Superior temporal gyrus (tissue), 1 donor: Measurements from ENCODE around the gene CRABP1.

Experiments used
- DNase-seq: peaks from one replicate; pipeline ENCODE4 v3.0.0-alpha.2; 2016; ENCODE audit errors: extremely low spot score

The CRABP1 gene

DNA sequence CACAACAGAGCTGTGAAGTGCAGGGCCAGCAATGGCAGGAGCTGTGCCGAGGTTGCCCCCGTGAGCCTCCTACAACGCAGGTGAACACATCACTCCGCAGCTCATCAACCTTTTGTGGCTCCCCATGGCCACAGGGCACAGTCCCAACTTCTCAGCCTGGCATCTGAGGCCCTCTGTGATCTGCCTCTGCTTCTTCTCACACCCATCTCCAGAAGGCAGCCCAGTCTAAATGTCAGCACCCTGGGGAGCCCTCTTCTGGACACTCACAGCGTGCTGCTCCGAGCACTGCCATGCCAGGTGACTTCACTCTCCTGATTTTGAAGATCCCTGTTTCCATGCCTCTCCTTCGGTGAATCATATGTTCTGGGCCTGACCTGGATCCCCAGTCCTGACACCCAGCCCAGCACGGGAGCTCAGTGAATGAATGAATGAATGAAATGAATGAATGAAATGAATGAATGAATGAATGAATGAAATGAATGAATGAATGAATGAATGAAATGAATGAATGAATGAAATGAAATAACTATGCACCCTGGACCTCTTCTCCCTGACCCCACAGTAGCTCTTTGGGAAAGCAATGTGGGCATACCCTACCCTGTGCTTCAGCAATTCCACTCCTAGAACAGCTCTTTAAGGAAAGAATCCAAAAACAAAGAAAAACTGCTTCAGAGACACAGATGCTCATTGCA, 22.9 kb upstream of the CRABP1 start:
- no peak for DNase-seq

GRCh38 chr15:78319588-78319987, 20.6 kb upstream of the CRABP1 start:
- no peak for DNase-seq

GRCh38 chr15:78320183-78320582, 20.0 kb upstream of the CRABP1 start:
- no peak for DNase-seq

DNA sequence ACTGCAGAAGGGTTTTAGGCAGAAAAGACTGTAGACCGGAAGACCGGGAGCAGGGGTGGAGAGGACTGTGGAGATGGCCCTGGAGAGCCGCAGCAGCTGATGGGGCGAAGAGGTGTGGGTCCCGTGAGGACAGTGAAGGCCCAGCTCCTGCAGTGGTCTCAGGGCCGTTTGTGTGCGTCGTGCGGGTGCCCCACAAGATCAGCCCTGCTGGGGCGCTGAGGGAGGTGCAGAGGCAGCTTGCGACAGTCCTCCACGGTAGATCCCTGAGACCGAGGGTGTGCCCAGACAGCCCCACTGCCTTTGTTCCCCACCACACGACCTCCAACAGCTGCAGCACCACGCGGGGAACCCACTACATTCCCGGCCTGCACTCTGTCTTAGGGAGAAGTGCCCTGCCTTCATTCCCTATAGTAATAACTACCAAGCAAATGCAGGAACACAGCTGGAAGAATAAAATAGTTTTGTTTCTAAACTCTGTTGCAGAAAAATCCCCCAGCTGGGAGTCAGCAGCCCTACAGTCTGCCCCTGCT, 19.0 kb upstream of the CRABP1 start:
- no peak for DNase-seq

- DNase-seq: no peak
Measured at GRCh38 chr15:78321786-78322185, 18.4 kb upstream of the CRABP1 start.

DNA sequence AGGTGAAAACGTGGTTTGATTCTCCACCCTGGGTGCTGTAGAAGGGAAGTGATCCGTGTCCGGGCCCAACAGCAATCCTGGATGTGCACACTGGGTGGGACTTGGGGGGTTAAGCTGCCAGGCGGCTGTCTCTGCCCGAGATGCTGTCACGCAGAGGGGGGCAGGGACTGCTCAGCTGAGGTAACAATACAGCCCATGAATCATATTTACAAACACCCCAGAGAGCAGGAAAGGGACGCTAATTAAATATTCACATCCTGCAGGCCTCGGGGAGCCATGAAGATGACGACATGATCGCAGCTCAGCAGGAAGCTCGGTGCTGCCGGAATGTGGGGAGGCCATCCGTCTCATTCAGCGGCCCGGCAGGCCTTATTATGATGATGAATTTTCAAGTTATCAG, 17.9 kb upstream of the CRABP1 start:
- no peak for DNase-seq

DNA sequence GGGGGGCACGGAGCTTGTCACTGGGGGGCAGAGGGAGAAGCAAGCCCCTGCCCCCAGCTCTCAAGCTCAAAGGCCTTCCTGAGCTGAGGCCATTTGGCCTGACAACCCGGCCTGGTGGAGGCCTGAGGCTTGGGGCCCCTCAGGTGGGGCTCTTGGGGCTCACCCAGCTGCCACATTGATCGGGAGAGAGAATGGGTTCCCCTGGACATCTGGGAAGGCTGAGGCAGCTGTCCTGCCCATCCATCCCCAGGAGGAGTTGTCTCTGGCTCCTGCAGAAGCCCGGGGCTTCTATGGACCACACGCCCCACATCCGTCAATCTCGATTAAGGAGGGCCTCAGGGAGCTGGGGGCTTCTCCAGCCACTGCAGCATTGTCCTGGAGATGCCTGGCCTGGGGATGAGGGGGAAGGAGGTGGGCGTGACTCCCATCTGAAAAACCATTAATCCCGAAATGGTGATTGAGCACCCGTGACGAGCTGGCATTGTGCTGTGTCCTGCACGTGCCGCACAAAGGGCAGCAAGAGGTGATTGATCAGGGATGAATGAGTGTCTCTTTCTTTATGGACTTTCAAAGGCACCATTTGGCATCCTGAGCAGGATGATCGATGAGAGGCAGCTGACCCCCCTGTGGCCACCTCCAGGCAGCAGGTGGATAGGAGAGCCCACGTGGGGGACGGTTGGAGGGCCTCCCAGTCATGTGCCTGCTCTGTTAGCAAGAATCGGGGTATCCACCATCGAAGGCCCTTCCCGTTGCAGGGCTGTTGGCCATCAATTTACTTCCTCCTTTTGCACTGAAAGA, 17.2 kb upstream of the CRABP1 start:
- no peak for DNase-seq

GRCh38 chr15:78323693-78324092, 16.5 kb upstream of the CRABP1 start:
- DNase-seq: no peak

DNA sequence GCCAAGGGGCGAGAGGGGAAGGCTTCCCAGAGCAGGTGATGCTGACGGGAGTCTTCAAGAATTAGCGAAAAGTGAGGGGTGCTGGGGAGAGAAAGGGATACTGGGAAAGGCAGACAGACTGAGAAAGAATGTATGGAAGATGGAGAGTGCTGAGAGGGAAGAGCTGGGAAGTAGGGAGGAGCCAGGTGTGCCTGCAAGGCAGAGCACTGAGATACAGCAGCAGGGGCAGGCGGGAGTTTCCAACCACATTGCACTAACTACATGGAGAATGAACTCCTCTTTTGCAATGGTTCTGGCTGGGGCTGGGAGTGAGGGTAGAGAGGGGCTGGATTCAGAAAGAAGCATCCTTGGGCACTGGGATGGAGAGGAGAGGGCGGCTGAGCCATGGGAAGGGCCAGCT, 16.0 kb upstream of the CRABP1 start:
- DNase-seq: no peak

DNA sequence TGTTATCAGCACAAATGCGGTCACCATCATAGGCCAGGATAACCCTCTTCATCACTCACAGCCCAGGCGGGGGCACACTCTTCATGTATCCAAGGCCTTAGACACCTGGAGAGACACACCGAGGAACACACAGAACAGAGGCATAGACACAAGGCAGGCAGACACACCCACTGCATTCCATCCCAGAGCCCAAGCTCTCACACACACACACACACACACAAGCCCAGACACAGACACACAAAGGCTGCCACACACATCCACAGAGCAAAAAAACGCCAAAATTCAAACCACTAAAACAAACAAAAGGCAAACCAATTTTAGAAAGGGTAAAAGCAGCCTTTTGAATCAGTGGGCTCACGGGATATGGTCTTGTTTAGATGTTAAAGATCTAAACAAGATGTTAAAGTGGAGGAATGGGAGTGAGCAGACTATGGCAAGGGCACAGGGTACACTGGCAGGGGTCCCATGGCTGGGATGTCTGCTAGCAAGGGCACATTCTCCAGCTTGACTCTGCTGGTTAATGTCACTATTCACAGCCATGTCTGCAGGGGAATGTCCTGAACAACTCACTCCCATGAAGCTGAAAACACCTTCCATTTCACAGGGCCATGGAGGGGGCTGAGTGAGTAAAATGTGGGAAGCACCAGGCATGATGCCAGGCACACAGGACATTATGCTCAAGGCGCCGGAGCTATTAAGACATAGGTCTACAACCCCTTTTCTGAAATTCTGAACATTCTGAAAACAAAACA, 14.9 kb upstream of the CRABP1 start:
- no peak for DNase-seq

DNA sequence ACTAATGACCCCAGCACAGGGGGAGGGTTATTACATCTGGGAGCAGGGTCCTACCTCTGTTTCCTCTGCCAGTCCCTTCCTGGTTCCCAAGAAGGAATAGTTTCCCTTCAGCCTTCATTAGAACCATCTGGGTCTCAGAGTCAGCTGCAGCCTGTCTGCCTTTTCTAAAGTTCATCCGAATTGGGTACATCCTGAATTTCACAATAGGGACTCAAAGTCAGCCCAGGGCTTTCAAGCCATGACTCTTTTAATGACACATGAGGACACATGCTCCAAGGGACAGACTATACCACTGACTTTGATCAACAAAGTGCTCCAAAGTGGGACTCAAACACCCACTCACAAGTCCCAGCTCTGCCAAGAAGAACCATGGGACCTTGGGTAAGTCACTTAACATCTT, 12.7 kb upstream of the CRABP1 start:
- no peak for DNase-seq

- DNase-seq: no peak
Measured at GRCh38 chr15:78329625-78330024, 10.5 kb upstream of the CRABP1 start.

GRCh38 chr15:78334845-78335244, 5.3 kb upstream of the CRABP1 start:
- no peak for DNase-seq

DNA sequence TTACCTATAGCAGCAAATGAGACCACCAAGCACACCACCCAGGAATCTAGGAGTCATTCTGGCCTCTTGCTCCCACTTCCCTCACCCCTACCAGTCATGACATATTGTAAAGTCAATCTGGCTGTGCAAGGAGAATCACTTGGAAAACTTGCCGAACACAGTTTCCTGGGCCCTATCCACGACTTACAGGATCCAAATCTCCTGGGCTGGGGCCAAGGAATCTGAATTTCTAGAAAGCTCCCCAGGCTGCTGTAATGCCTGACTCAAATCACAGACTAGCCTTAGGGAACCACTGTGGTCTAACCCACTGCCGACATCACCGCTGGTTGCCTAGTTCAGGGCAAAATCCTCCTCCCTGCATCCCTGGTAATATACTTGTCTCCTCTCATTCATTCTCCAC, 4.2 kb upstream of the CRABP1 start:
- no peak for DNase-seq

DNA sequence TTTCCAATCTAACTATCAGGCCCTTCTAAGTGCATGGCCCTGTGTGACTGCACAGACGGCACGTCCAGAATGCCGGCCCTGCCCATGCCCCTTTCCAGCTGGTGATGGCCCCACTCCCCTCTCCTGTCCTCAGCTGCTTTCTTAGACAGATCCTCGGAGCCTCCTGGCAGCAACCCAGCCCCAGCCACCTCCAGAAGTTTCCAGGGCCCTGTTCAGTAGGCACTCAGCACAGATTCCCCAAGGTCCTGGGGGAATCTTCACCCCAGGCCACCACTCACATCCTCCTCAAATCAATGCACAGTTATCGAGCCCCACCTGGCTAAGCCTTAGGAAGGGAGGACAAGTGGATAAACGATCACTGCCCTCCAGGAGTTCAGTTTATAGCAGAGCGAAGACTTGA, 1.4 kb upstream of the CRABP1 start:
- DNase-seq: no peak

GRCh38 chr15:78339559-78339958, 594 bp upstream of the CRABP1 start:
- DNase-seq: no peak

- DNase-seq: no peak
Measured at GRCh38 chr15:78341057-78341987, 1.2 kb downstream of the CRABP1 start.

DNA sequence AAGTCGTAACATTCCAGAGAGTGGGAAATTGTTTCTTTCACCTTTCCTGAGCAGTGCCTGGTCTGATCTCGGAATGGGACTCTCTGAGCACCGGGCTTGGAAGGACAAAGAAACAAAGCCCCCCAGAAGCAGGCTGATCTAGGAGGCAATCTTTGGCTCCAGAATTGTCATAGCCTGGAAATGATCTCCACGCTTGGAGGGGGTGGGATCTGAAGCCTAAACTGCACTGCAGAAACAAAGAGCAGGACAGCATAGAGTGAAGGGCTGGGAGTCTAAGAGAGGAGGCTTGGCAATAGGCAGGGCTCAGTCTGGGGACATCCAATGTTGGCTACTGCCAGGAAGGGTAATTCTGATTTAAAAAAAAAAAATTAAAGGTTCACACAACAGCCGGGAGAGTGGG, 1.9 kb downstream of the CRABP1 start:
- DNase-seq: no peak

- DNase-seq: no peak
Measured at GRCh38 chr15:78343276-78344060, 3.3 kb downstream of the CRABP1 start.

GRCh38 chr15:78345396-78346125, 5.4 kb downstream of the CRABP1 start:
- no peak for DNase-seq
